ENCODE measurements around the gene ACTBL2.
"Not testable (repeated sequence)": the region's sequence is repeated elsewhere in the genome, so short reads cannot be mapped to it uniquely, and the experiment has no call there.

The ACTBL2 gene

GRCh38 chr5:57482671-57483106, at the start of gene ACTBL2:
Gene ACTBL2, minus strand, starts transcription at chr5:57482811. Its CDS starts 104 bp downstream, at chr5:57482707.
- DNase-seq, result no peak

- no peak for DNase-seq
Observed at GRCh38 chr5:57531333-57531732, 48.7 kb upstream of the ACTBL2 start.

GRCh38 chr5:57529864-57530263, 47.3 kb upstream of the ACTBL2 start:
- DNase-seq, result no peak

- no peak for DNase-seq
Observed at GRCh38 chr5:57527870-57528269, 45.3 kb upstream of the ACTBL2 start.

DNA sequence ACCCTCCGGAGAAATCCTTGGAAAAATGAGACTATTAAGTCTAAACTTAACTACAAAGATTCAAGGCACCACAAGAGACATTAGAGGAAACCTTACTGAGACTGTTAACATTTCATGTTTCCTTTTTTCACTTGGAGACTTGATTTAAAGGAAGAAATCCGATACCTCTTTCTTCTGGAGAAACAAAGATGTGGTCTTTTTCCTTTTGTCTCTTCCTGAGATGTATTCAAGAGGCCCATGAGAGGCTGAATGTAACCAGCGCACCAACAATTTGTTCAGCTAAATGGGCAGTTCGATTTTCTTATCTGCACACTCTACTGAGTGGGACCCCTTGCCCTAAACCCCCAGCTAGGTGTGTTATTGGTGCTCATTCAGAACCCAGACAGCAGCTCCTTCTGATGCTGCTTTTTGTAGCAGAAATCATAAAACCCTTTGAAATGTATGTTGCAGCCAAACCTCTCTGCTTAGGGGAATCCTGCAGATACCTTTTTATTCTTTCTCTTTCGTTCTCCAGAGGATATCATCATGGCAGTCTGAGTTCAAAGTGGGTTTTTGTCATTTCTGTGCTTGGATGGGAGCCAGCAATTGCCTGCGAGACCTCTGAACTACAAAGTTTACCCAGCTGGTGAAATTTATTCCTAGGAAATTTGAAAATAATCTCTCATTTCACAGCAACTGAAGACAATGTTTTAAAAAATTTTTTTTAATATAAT, 41.9 kb upstream of the ACTBL2 start:
- no peak for DNase-seq

DNA sequence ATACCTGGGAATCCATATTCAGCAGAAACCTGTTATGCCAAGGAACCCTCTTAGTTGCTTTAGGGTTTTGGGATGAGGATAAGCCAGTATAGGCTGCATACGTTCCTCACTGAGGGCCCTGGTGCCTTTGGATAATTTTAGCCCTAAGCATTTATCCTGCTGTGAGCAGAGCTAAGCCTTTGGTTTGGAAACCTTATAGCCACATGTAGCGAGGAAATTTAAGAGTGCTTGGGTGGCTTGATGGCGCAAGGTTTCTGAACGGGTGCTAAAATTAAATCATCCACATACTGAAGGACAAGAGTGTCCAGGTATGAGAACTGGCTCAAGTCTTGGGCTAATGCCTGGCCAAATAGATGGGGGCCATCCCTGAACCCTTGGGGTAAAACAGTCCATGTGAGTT, 39.9 kb upstream of the ACTBL2 start:
- DNase-seq, result not testable (repeated sequence)

DNA sequence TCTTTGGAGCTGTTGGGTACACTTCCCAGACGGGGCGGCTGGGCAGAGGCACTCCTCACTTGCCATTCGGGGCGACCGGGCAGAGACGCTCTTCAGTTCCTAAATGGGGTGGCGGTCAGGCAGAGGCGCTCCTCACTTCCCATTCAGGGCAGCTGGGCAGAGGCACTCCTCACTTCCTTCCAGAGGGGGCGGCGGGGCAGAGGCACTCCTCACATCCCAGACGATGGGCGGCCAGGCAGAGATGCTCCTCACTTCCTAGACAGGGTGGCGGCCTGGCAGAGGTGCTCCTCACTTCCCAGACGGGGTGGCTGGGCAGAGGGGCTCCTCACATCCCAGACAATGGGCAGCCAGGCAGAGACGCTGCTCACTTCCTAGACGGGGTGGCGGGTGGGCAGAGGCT, 35.8 kb upstream of the ACTBL2 start:
- DNase-seq, result not testable (repeated sequence)

- DNase-seq, result no peak
Observed at GRCh38 chr5:57517250-57517649, 34.6 kb upstream of the ACTBL2 start.

DNA sequence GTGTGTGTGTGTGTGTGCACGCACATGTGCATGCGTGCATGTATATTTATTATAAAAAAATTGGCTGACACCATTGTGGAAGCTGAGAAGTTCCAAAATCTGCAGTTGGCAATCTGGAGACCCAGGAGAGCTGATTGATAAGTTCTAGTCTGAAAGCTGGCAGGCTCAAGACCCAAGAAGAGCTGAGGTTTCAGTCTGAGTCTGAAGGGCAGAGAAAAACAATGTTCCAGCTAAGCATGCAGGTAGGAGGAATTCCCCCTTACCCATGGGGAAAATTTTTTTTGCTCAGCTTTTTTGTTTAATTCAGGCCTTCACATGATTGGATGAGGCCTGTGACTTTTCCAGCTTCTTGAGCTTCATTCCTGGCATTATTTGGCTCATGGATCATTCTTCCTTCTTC, 31.2 kb upstream of the ACTBL2 start:
- no peak for DNase-seq

DNA sequence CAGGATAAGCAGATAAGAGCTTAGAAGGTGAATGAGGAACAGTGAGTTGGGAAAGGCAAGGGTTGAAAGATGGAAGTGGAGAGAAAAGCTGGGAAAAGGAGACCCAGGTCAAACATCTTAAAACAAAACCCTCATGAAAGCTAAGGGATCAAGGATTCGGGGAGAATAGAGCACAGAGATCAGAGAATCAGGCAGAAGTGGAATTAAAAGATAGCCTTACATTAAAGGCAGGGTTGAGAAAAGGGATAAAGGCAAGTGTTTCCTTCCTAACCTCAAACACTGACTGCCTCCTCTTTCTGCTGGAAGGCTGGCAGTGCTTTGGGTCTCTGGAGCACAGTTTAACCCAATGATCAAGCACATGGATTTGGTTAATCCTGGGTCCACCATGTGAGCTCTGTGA, 28.7 kb upstream of the ACTBL2 start:
- DNase-seq, result no peak

- DNase-seq, result no peak
Observed at GRCh38 chr5:57509501-57510260, 27.1 kb upstream of the ACTBL2 start.

GRCh38 chr5:57508211-57508610, 25.6 kb upstream of the ACTBL2 start:
- DNase-seq, result no peak

DNA sequence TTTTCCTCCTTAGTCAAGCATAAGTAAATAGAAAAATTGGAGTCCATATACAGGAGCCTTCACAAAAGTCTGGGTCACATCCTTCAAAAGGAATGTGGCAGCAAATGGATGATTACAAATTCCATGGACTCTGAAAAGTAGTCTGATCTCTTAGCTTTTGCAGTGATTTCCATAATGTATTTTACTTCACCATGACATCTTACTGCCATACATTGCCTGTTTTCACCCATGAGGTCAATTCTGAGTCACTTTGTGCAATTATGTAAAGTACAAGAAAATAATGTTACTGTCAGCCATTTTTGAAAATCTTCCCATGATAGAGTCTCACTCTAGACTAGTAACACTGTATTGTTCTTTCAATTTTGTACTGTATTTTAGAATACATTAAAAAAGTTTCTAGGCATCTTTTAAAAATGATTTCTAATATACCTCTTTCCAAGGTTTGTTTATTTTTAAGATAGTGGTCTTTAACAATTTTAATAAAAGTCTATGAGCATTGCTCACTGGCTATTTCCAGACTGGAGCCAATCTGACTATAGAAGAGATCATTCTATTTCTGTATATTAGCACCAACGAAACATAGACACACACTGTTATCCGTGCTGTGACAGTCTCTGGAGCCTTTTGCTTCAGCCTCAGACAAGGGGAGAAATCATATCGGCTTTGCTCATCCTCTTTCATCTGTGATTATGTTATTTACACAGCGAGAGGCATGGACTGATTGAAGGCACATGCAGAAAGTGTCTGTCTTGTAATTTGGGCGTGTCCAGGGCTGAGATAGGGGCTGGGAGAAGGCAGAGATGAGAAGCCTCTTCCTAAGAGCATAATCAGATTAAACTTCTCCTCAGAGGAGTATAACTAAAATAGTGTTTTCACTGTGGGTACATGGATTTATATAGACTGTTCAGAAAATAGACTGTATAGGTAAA, 22.9 kb upstream of the ACTBL2 start:
- no peak for DNase-seq

GRCh38 chr5:57504357-57504756, 21.7 kb upstream of the ACTBL2 start:
- DNase-seq, result no peak

DNA sequence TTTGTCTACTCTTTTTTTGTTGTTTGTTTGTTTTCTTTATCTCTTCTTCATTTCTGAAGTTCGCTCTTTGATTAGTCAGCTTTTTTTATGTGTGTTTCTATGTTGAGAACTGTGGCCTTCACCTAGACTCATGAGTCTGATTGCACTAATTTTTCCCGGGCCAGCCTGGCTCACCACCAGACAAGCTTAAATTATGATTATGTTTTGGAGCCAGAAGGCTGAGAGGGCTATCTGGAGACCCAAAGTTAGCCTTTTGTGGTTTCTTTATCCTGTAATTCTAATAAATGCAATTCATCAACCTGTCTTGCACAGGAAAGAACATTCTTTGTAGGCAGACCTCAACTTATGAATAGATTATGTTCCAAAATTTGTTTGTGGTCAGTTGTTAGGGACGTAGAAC, 20.8 kb upstream of the ACTBL2 start:
- no peak for DNase-seq

- DNase-seq, result no peak
Observed at GRCh38 chr5:57501414-57502201, 19.0 kb upstream of the ACTBL2 start.

DNA sequence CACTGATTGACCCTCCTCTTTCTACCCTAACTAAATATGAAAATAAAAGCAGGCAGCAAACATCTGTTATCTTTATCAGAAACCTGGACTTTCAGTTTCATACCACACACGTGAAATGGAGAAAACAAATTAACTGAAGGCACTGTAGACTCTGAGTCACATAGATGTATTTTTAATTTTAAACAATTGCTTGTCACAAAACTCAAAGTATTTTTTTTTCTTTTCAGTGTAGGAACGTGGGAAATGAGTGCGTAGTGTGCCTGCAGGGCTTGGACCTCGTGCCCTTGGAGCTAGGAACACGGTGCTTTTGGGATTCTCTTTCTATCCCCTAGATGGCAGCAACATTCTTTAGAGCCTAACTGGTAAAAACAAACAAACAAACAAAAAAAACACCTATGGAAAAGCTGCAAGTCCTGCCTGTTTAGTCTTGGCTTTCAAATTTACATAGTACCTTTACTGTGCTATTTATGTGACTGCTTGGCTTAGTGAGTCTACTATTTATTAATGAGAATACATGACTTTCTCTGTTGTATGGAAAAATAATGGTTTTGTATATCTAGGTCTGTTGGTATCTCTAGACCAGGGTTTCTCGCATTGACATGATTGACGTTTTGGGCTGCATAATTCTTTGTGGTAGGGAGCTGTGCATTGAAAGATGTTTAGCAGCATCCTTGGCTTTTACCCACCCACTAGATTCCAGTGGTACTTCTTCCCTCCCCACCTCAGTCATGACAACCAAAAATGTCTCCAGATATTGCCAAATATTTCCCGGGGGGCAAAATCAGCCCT, 16.8 kb upstream of the ACTBL2 start:
- no peak for DNase-seq

- DNase-seq, result no peak
Observed at GRCh38 chr5:57497733-57498132, 15.1 kb upstream of the ACTBL2 start.

DNA sequence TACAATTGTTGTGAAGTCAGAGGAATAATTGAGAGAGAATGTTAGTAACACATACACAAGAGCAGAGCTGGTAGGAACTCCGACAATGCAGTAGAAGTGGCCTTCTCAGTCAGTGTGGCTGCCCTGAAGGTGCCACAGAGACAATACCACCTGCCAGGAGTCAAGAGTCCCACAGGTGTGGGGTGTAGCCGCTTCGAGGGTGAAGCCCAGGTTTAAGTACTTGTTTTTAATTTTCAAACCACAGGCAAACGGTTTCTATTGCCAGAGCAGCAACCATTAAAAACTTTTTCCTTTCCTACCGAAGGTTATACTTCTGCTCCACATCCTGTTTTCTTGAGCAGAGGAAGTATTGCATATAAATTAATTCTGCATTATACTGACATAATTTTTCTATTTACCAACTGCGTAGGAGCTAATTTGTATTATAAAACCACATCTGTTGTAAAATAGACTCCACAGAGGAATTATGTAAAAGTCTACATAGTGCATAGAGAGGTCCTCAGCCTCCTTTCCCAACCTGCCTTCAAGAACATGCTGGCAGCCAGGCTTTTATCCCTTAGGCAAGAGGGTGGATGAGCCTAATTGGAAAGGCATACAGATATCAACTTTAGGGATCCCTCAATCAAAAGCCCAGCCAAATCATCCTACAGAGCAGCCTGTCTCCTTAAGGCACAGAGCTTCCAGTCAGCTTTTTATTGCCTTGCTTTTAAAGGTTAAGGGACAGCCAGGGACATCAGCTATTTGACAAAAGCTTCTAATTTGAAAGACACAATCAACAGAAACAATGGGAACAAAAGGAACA, 12.9 kb upstream of the ACTBL2 start:
- DNase-seq, result no peak

Data from activated naive CD4-positive, alpha-beta T cell (primary cell).